Right kidney (tissue), 1 donor: ENCODE measurements around the gene UBR4.

Experiments used
- DNase-seq: peaks from one replicate; pipeline ENCODE4 v3.0.0-alpha.2; 2016

UBR4 gene

GRCh38 chr1:19054216-19054615 lies 155.8 kb downstream of the UBR4 start:
- no peak for DNase-seq

GRCh38 chr1:19053486-19053885 lies 156.6 kb downstream of the UBR4 start:
- no peak for DNase-seq

GRCh38 chr1:19049798-19050197 lies 160.3 kb downstream of the UBR4 start:
- no peak for DNase-seq

GRCh38 chr1:19049128-19049768 lies 160.8 kb downstream of the UBR4 start:
- no peak for DNase-seq

GRCh38 chr1:19046972-19047731 lies 162.9 kb downstream of the UBR4 start:
- DNase-seq: no peak

GRCh38 chr1:19045898-19046880 lies 163.9 kb downstream of the UBR4 start:
- DNase-seq: no peak

GRCh38 chr1:19044975-19045831 lies 164.9 kb downstream of the UBR4 start:
- no peak for DNase-seq

- DNase-seq: no peak
These were observed 165.6 kb downstream of the UBR4 start for GRCh38 chr1:19044471-19044870.

GRCh38 chr1:19043579-19044443 lies 166.3 kb downstream of the UBR4 start:
- DNase-seq: no peak

- DNase-seq: no peak
These were observed 167.1 kb downstream of the UBR4 start for GRCh38 chr1:19042675-19043578.

GRCh38 chr1:19040010-19040680 lies 169.9 kb downstream of the UBR4 start:
- DNase-seq: no peak

- DNase-seq: no peak
These were observed 171.3 kb downstream of the UBR4 start for GRCh38 chr1:19038732-19039131.

- DNase-seq: no peak
These were observed 172.0 kb downstream of the UBR4 start for GRCh38 chr1:19038096-19038495.

- DNase-seq: no peak
These were observed 172.4 kb downstream of the UBR4 start for GRCh38 chr1:19037659-19038058.

- no peak for DNase-seq
These were observed 173.1 kb downstream of the UBR4 start for GRCh38 chr1:19036813-19037605.

- peak; percentile 36 for DNase-seq
These were observed 173.8 kb downstream of the UBR4 start for GRCh38 chr1:19036041-19036812.

GRCh38 chr1:19035377-19036040 lies 174.6 kb downstream of the UBR4 start:
- DNase-seq: no peak
